ENCODE measurements around the gene SCML1. TPM values are rescaled to one million over a fixed set of nuclear protein-coding genes. Genes with fewer than 3 reads are reported as not detected.

SCML1 gene
- total RNA-seq, 2 donors from 2014 or later: 11.7 to 21.4 TPM

GRCh38 chrX:17732138-17732783, 5.0 kb upstream of the SCML1 start:
- no peak for DNase-seq

GRCh38 chrX:17735406-17735805, 1.9 kb upstream of the SCML1 start:
- no peaks in the 10 kb centered on the region for H3K27me3 ChIP-seq
- no peak for TF ChIP-seq CTCF (IDR thresholded peaks at IDR 0.05)
- peak overlapping the region in 1 of 2 donors; percentile 14 for H3K9ac ChIP-seq (ENCODE audit: low read depth in 2 of 2, low read length in 2 of 2)
- DNase-seq: peak; percentile 34
- no peak overlapping the region for H3K4me3 ChIP-seq
- H3K9me3 ChIP-seq: no peaks in the 10 kb centered on the region
- H3K27ac ChIP-seq: peak overlapping the region; percentile 34
- no peaks in the 10 kb centered on the region for H3K4me1 ChIP-seq
- intact Hi-C loops (cut with DNase I): no loop called here
- H3K36me3 ChIP-seq: no peaks in the 10 kb centered on the region

More at GRCh38 chrX:17732138-17732783, 5.0 kb upstream of the SCML1 start:
- no peaks in the 10 kb centered on the region for H3K9me3 ChIP-seq
- H3K4me1 ChIP-seq: no peaks in the 10 kb centered on the region
- TF ChIP-seq CTCF (IDR thresholded peaks at IDR 0.05): no peak
- H3K9ac ChIP-seq (ENCODE audit: low read depth in 2 of 2, low read length in 2 of 2): no peak overlapping the region
- no peaks in the 10 kb centered on the region for H3K36me3 ChIP-seq
- no peaks in the 10 kb centered on the region for H3K27me3 ChIP-seq
- intact Hi-C loops (cut with DNase I): no loop called here
- H3K4me3 ChIP-seq: no peak overlapping the region
- no peak overlapping the region for H3K27ac ChIP-seq

- Histone ChIP-seq H3K4me3 (peak overlapping the region; percentile 1), H3K9me3 (no peaks in the 10 kb centered on the region), H3K36me3 (no peaks in the 10 kb centered on the region), H3K4me1 (no peaks in the 10 kb centered on the region), H3K9ac (ENCODE audit: low read depth in 2 of 2, low read length in 2 of 2) (peak overlapping the region in 1 of 2 donors; percentile 68), H3K27ac (peak overlapping the region; percentile 61), H3K27me3 (no peaks in the 10 kb centered on the region)
- TF ChIP-seq CTCF (IDR thresholded peaks at IDR 0.05): no peak
- no peak for DNase-seq
- intact Hi-C loops (cut with DNase I): no loop called here
Observed at GRCh38 chrX:17736478-17736855, 826 bp upstream of the SCML1 start.

GRCh38 chrX:17737710-17737985, 355 bp downstream of the SCML1 start:
- no peaks in the 10 kb centered on the region for H3K9me3 ChIP-seq
- DNase-seq: no peak
- H3K27ac ChIP-seq: peak overlapping the region; percentile 75
- intact Hi-C loops (cut with DNase I): no loop called here
- H3K36me3 ChIP-seq: no peaks in the 10 kb centered on the region
- no peaks in the 10 kb centered on the region for H3K4me1 ChIP-seq
- H3K4me3 ChIP-seq: peak overlapping the region; percentile 22
- no peaks in the 10 kb centered on the region for H3K27me3 ChIP-seq
- TF ChIP-seq CTCF (IDR thresholded peaks at IDR 0.05): no peak
- H3K9ac ChIP-seq (ENCODE audit: low read depth in 2 of 2, low read length in 2 of 2): peak overlapping the region; percentile 63 to 84

- intact Hi-C loops (cut with DNase I): no loop called here
- peak; percentile 55 for DNase-seq
- TF ChIP-seq CTCF (IDR thresholded peaks at IDR 0.05): no peak
Observed at GRCh38 chrX:17737986-17738713, 857 bp downstream of the SCML1 start.

More at GRCh38 chrX:17737986-17738713, 857 bp downstream of the SCML1 start:
- peak overlapping the region; percentile 22 for H3K4me3 ChIP-seq
- no peaks in the 10 kb centered on the region for H3K4me1 ChIP-seq
- no peaks in the 10 kb centered on the region for H3K27me3 ChIP-seq
- H3K9me3 ChIP-seq: no peaks in the 10 kb centered on the region
- peak overlapping the region; percentile 75 for H3K27ac ChIP-seq
- no peaks in the 10 kb centered on the region for H3K36me3 ChIP-seq
- peak overlapping the region; percentile 63 to 84 for H3K9ac ChIP-seq (ENCODE audit: low read depth in 2 of 2, low read length in 2 of 2)
